GM18508 (cell line): Measurements from ENCODE around the gene SLIT3.

Experiments used
- ATAC-seq: cut with Tn5 transposase; IDR thresholded peaks from one replicate; pipeline ENCODE4 v1.9.1; 2021; ENCODE audit warnings: moderate number of reproducible peaks; ENCODE audit not compliant: insufficient read depth, unreplicated experiment

Gene SLIT3

DNA sequence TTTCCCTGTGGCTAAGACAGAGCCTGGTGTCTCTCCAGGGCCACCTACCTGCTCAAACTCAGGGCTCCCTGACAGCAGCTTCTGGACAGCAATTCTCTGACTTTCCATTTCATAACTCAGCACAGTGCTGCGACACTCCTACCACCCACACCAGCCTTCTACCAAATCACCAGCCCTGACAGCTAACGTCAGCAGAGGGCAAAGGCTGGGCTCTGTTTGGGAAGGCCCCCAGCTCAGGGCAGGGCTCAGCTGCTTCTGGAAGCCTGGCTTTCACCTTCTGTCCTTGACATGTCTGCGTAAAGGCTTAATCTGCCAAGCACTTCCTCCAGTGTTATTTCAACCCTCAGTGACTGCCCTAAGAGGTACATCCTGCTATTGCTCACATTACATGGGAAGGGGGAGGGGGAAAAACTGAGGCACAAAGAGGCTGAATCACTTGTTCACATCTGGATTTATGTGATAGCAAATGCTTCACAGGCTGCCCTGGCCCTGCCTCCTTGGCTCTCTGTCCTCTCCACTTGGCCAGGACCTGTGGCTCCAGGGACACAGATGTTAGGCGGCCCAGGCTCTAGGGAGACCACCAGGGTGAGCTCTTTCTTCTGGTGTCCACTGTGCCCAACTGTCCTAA lies 619.3 kb downstream of the SLIT3 start:
- no peak for ATAC-seq

GRCh38 chr5:168680395-168680794 lies 620.5 kb downstream of the SLIT3 start:
- no peak for ATAC-seq

GRCh38 chr5:168679515-168679920 lies 621.4 kb downstream of the SLIT3 start:
- ATAC-seq: no peak

DNA sequence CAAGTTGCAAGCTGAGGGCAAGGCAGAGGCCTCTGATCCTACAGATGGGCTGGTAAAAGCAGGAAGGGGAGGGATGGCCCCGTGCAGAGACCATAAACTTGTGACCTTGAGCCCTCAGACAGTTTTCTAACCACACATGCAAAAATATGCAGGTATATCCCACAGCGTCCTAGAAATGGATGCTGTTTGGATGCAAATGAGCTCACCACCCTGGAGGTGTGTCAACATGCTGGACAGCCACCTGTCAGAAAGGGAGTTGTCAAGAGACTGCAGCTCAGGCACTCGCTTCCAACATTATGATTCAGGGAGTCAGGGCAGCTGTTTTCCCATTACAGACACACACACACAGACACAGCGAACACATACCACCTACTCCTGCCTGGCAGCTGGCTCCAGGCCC lies 624.4 kb downstream of the SLIT3 start:
- no peak for ATAC-seq

DNA sequence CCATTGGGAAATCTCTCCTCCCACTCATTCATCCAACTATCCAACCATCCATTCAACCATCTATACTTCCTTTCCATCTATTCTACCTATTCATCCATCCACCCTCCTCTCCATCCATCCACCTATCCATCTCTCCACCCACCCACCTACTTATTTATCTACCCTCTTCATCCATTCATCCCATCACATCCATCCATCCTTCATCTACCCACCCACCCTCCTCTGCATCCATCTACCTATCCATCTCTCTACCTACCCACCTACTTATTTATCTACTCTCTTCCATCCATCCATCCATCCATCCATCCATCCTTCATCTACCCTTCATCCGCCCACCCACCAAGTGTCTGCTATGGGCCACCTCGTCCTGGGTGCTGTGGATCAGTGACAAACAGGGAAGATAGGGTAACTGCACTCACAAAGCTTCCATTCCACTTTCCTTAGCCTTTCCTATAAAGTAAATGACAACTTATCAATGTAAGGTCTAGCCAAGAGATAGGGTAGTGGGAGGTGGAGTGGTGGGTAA lies 625.0 kb downstream of the SLIT3 start:
- ATAC-seq: no peak

GRCh38 chr5:168674893-168675482 lies 626.0 kb downstream of the SLIT3 start:
- ATAC-seq: no peak

DNA sequence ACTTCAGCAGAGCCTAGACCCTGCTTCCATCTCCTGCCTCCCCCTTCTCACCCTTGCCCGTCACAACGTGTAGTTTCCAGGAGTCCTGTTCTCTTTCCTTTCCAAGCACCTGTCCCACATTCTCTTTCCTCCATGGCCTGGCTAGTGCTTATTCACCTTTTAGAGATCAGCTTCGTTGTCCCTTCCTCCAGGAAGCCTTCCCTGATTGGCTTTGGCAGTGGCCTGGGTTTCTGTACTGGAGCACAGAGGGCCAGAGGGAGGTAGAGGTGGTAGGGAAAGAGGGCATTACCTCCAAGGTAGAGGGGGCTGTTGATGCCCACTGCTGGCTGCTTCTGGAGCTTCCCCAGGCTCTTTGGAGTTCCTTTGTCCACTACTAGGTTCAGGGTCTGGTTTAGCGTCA lies 628.1 kb downstream of the SLIT3 start:
- ATAC-seq: no peak

GRCh38 chr5:168672016-168672415 lies 628.9 kb downstream of the SLIT3 start:
- ATAC-seq: no peak

- ATAC-seq: no peak
Observed at GRCh38 chr5:168670881-168671575, 629.9 kb downstream of the SLIT3 start.

GRCh38 chr5:168669668-168670378 lies 631.1 kb downstream of the SLIT3 start:
- ATAC-seq: no peak

DNA sequence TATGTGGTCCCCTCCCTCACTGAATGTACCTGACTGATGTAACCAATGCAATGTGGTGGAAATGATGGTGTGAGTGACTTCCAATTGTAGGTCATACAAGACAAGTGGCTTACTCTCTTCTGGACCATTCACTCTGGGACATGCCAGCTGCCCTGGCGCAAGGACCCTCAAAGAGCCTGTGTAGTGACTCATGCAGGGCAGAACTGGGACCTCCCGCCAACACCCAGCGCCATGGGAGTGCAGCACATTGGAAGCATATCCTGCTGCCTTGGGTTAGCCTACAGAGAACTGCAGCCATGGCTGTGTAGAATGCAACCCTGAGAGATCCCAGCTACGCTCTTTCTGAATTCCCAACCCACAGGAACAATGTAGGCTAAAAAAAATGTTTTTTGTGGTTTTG lies 631.8 kb downstream of the SLIT3 start:
- no peak for ATAC-seq

GRCh38 chr5:168668078-168668477 lies 632.9 kb downstream of the SLIT3 start:
- no peak for ATAC-seq

GRCh38 chr5:168667301-168667840 lies 633.6 kb downstream of the SLIT3 start:
- ATAC-seq: no peak

DNA sequence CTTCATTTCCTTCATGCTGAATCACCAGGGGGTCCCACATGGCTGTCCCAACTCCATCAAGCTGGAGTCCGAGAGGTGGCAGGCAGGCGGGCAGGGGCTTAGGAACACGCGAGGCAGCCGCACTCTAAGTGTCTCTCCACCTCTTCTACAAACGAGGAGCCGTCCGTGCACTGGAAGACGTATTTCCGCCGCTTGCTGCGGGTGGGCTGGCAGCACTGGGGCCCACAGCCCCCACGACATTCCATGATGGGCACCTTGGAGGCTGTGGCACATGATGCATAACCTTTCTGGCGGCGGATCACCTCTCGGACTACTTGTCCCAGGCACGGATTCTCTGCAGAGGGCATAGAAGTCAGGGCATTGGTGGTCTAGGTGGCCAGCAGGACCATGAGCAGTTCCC lies 634.6 kb downstream of the SLIT3 start:
- no peak for ATAC-seq

GRCh38 chr5:168663276-168664004 lies 637.5 kb downstream of the SLIT3 start:
- ATAC-seq: no peak

DNA sequence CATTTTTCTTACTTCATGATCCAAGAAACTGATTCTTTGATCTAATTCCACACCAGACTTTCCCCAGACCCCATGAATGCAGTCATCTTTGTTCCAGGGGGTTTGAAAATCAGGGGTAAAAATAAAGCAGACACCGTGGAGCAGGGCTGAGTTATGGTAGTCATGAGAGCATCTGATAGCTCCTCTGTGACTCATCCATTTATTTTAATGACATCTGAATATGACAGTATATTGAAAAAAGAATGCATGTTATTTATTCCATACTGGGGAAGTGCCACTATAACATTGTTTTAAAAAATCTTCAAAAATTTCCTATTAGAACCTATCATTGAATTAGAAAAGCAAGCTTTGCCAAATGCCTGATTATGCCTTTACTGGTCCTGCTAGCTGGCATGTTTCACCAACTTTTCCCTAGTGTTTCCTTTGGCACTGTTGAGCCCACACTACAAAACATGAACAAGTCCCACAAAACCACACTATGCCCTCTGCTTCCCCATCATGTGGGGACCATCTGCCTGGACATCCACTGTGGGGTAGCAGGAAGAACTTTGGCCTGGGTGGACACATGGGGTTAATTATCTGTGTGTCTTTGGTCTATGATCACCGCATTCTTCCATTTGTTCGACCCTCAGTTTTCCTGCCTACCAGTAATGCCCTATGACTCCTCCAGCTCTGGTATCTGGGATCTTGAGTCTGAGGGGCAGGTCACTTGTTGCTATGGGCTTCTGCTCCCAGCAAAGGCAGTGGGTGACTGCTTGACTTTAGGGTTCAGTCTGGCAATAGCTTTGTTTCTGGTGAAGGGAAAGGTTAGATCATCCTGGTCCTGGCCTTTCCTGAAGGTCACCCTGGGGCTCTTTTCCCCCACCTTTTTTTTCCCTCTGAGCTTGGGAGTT lies 639.1 kb downstream of the SLIT3 start:
- no peak for ATAC-seq

GRCh38 chr5:168660691-168661090 lies 640.2 kb downstream of the SLIT3 start:
- ATAC-seq: no peak

GRCh38 chr5:168659286-168659847 lies 641.6 kb downstream of the SLIT3 start:
- no peak for ATAC-seq

GRCh38 chr5:168658394-168658793 lies 642.5 kb downstream of the SLIT3 start:
- no peak for ATAC-seq
